Subcutaneous adipose tissue (tissue), 4 donors: ENCODE data around the gene SIK3. TPM values are rescaled to one million over a fixed set of nuclear protein-coding genes. Genes with fewer than 3 reads are reported as not detected.

Source experiments
- total RNA-seq, 4 donors: library from RNA; depleted of rRNA; stranded (reverse); fragments of >200 nt; gene quantifications; one replicate each; pipeline ENCODE4 v1.1.0, GENCODE V29; 2016
- TF ChIP-seq, protein P1 (sequence below): fragments of 450-650 bp; IDR thresholded peaks from one replicate; pipeline ENCODE4 v1.5.1; 2016; ENCODE audit warnings: low read depth, mild to moderate bottlenecking, control low read depth, antibody characterized with exemption, moderate library complexity

Gene SIK3
- total RNA-seq, 4 donors from 2014 or later: 27.7 to 44.8 (median 40.3) TPM

DNA sequence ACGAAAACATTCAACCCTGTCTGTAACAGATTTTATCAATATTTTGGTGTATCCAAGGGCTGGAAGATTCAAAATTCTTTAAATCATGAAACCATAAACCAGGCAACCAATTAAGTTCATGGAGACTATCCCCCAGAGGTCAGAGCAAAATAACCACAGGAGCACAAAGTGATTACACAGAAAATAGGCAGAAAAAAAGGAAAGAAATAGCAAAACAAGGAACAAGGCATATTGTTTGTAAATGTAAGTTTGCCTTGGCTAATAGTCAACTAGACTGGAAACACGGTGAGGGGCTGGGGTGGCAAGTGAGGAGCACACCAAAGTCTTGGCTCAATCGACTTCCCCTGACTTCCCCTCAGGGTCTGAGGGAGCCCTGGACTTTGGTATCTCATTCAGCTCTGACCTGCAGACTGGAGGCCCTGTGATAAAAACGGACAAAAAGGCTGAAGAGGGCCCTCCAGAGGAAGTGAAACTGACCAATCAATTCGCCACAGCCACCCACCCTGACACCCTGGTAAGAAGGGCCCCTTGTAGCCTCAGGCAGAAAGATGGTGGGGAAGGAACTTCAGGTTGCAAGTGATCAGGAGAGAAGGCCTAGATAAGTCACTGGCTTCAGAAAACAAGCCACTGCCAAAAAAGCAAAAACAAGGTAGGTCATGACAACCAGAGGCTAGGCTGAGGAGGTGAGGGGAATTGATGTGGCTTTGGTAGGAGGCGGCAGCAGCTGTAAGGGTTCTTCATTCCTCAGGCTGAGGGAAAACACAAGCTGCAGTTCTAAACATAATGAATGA lies 1.8 kb downstream of the SIK3 start:
- TF ChIP-seq, protein P1, sequence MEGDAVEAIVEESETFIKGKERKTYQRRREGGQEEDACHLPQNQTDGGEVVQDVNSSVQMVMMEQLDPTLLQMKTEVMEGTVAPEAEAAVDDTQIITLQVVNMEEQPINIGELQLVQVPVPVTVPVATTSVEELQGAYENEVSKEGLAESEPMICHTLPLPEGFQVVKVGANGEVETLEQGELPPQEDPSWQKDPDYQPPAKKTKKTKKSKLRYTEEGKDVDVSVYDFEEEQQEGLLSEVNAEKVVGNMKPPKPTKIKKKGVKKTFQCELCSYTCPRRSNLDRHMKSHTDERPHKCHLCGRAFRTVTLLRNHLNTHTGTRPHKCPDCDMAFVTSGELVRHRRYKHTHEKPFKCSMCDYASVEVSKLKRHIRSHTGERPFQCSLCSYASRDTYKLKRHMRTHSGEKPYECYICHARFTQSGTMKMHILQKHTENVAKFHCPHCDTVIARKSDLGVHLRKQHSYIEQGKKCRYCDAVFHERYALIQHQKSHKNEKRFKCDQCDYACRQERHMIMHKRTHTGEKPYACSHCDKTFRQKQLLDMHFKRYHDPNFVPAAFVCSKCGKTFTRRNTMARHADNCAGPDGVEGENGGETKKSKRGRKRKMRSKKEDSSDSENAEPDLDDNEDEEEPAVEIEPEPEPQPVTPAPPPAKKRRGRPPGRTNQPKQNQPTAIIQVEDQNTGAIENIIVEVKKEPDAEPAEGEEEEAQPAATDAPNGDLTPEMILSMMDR: no peak

DNA sequence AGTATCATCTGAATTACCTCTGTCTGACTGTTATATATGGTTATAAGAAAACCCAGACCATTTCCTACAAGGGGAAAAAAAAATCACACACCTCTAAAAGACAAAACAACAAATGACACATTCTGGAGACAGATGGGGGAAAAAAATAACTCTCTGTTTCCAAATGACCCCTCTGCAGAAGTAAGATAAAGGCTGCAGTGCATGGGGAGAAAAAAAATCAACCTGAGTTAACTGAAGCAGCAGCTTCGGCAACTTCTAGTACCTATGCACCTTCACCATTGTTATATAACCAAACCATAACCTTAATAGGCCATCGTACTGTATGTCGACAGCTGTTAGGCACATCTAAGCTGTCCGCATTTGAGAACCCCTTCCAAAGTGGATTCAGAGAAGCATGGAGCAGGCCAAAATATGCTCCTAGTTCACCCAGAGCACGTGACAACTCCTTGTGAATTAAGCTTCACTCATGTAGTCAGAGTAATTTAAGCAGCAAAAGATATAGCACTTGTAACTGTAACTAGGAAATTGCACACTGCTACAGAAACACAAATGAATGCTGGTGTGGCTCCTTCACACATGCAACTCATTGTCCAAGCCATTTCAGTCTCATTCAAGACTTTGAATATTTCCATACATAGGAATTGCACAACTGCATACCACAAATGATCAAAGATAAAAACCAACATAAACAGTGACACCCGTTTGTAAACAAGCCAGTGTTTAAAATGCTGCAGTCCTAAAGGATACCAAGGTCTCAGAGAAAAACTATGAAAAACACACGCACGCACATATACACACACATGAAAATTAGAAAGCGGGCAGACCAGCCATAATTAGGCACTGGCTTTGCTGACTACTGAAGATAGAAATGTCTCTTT lies 2.7 kb downstream of the SIK3 start:
- TF ChIP-seq, protein P1: no peak

DNA sequence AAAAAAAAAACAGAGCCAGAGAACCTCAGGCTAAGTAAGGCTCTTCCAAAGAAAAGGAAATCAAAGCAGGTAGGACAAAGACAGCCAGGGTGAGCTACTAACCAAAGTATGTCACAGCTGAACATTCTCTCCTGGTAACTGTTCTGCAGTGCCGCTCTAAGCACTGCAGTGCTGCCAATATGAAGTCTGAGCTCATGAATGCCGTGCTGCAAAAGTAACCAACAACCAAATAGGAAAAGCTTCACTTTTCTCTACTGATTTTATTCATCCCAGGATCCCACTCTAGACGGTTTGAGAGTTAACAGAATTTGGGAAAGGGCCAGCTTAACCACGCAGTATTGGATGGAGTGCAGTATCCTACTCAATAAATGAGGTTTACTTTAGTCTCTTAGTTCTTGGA lies 3.5 kb downstream of the SIK3 start:
- TF ChIP-seq, protein P1: no peak

DNA sequence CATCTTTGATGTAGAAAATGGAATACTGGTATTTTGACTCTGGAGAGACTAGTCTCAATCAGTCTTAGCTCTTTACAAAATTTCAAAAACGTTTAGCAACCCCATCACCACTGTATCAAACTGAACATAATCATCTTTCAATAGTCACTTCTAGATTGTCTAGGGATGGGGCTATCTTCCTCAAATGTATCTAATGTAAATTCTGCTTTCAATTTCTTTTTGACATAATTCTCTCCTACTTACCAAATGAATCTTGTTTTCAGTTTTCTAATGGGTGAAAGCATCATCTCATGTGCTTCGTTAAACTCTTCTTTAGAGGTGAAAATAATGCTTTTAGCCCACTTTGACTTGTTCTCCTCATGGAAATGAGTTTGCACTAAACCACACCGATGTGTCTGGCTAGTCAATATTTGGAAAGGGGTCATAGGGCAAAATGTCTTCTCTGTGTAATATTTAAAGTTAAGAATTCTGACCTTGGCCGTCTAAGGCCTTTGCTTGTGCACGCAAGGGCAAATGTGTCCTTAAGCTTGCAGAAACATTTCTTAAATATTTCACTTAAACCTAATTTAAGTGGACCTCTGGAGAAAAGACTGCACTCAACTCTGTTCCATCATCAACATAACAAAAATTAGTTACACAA lies 5.2 kb downstream of the SIK3 start:
- TF ChIP-seq, protein P1: no peak

GRCh38 chr11:117091753-117092477 lies 6.3 kb downstream of the SIK3 start:
- TF ChIP-seq, protein P1: no peak

DNA sequence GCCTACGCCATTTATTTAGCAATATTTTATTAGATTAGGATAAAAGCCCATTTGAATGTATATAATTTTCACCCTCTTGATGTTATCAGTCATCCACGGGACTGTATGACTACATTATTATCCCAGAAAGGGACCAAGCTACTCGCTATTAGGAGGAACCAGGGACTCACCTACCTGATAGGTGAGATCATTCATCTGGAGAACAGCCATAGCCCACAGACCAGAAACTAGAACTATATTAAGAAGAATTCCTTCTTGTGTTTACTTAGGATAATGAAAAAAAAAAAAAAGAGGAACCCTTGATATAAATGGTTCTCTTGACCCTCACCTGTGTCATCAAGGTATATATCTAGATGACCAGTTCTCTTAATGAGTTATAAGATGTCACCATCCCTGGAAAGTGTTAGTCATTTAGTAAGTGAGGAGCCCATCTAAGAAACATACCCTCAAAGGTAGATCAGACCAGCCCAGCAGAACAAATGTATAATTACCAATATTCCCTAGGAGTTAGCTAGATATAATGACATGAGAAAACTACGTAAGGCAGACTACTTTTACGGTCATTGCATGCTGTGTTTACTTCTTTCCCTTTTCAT lies 8.0 kb downstream of the SIK3 start:
- TF ChIP-seq, protein P1: no peak
